MG63 (cell line): ENCODE data around the gene USH2A. TPM values are rescaled to one million over a fixed set of nuclear protein-coding genes. Genes with fewer than 3 reads are reported as not detected.
A peak's percentile ranks its signal among the peaks of the same experiment; 100 is the strongest.
"Not testable (repeated sequence)": the region's sequence is repeated elsewhere in the genome, so short reads cannot be mapped to it uniquely, and the experiment has no call there.

Experiments
- DNase-seq: peaks from one replicate; pipeline ENCODE4 v3.0.0-alpha.2; 2020
- H3K27me3 ChIP-seq: fragments of 250-450 bp; sonication (Bioruptor Pico); 2 replicates; pipeline ENCODE4 v1.5.1; 2020; ENCODE audit warnings: mild to moderate bottlenecking, moderate library complexity
- H3K36me3 ChIP-seq: fragments of 250-450 bp; sonication (Bioruptor Pico); 2 replicates; pipeline ENCODE4 v1.5.1; 2020; ENCODE audit warnings: mild to moderate bottlenecking, moderate library complexity
- H3K4me3 ChIP-seq: fragments of 250-450 bp; sonication (Bioruptor Pico); 2 replicates; pipeline ENCODE4 v1.5.1; 2020; ENCODE audit warnings: mild to moderate bottlenecking, moderate library complexity
- H3K9me3 ChIP-seq: fragments of 250-450 bp; sonication (Bioruptor Pico); 2 replicates; pipeline ENCODE4 v1.5.1; 2020; ENCODE audit warnings: mild to moderate bottlenecking, moderate library complexity
- total RNA-seq: library from RNA; depleted of rRNA; stranded (reverse); fragments of >200 nt; shearing (Covaris generic); gene quantifications from 2 replicates; pipeline ENCODE4 v1.2.3, GENCODE V29; 2014; ENCODE audit warnings: low replicate concordance

The USH2A gene
- total RNA-seq, 1 experiment from 2014 or later = 0.16 TPM

- Histone ChIP-seq H3K27me3 (no peaks in the 10 kb centered on the region), H3K4me3 (no peak overlapping the region), H3K9me3 (no peaks in the 10 kb centered on the region), H3K36me3 (no peaks in the 10 kb centered on the region)
- no peak for DNase-seq
Measured at GRCh38 chr1:216014086-216014485, 409.2 kb downstream of the USH2A start.

- H3K9me3 ChIP-seq, H3K36me3 ChIP-seq, H3K4me3 ChIP-seq, DNase-seq, H3K27me3 ChIP-seq: not testable (repeated sequence)
Measured at GRCh38 chr1:216009456-216009855, 413.8 kb downstream of the USH2A start.

- H3K27me3 ChIP-seq = no peaks in the 10 kb centered on the region
- H3K4me3 ChIP-seq = no peak overlapping the region
- no peaks in the 10 kb centered on the region; the same call in 1 of the 2 replicates for H3K36me3 ChIP-seq
- peaks cover 3% of the 10 kb centered on the region for H3K9me3 ChIP-seq
- peak; percentile 21 for DNase-seq
Measured at GRCh38 chr1:216005916-216006315, 417.3 kb downstream of the USH2A start.

GRCh38 chr1:215992620-215993019 lies 430.6 kb downstream of the USH2A start:
- DNase-seq = no peak
- no peaks in the 10 kb centered on the region for H3K36me3 ChIP-seq
- no peaks in the 10 kb centered on the region for H3K27me3 ChIP-seq
- H3K4me3 ChIP-seq = no peak overlapping the region
- no peaks in the 10 kb centered on the region for H3K9me3 ChIP-seq

GRCh38 chr1:215987092-215987875 lies 436.0 kb downstream of the USH2A start:
- DNase-seq = no peak
- Histone ChIP-seq H3K4me3 (no peak overlapping the region), H3K27me3 (no peaks in the 10 kb centered on the region), H3K9me3 (no peaks in the 10 kb centered on the region), H3K36me3 (no peaks in the 10 kb centered on the region)

- H3K9me3 ChIP-seq = no peaks in the 10 kb centered on the region
- H3K27me3 ChIP-seq = no peaks in the 10 kb centered on the region
- no peak overlapping the region for H3K4me3 ChIP-seq
- no peak for DNase-seq
- H3K36me3 ChIP-seq = no peaks in the 10 kb centered on the region
Measured at GRCh38 chr1:215986401-215986800, 436.8 kb downstream of the USH2A start.

- Histone ChIP-seq H3K36me3 (no peaks in the 10 kb centered on the region), H3K9me3 (no peaks in the 10 kb centered on the region), H3K4me3 (no peak overlapping the region), H3K27me3 (no peaks in the 10 kb centered on the region)
- no peak for DNase-seq
Measured at GRCh38 chr1:215983680-215984079, 439.6 kb downstream of the USH2A start.

- no peak for DNase-seq
- no peaks in the 10 kb centered on the region for H3K36me3 ChIP-seq
- no peaks in the 10 kb centered on the region for H3K9me3 ChIP-seq
- H3K4me3 ChIP-seq = no peak overlapping the region
- no peaks in the 10 kb centered on the region for H3K27me3 ChIP-seq
Measured at GRCh38 chr1:215971793-215972441, 451.3 kb downstream of the USH2A start.

- Histone ChIP-seq H3K4me3 (no peak overlapping the region), H3K9me3 (no peaks in the 10 kb centered on the region), H3K36me3 (no peaks in the 10 kb centered on the region), H3K27me3 (no peaks in the 10 kb centered on the region)
- peak; percentile 8 for DNase-seq
Measured at GRCh38 chr1:215970406-215970805, 452.8 kb downstream of the USH2A start.

GRCh38 chr1:215963621-215964020 lies 459.6 kb downstream of the USH2A start:
- no peaks in the 10 kb centered on the region for H3K27me3 ChIP-seq
- no peak for DNase-seq
- H3K4me3 ChIP-seq = no peak overlapping the region
- H3K9me3 ChIP-seq = no peaks in the 10 kb centered on the region
- no peaks in the 10 kb centered on the region for H3K36me3 ChIP-seq

GRCh38 chr1:215963040-215963439 lies 460.2 kb downstream of the USH2A start:
- H3K4me3 ChIP-seq = no peak overlapping the region
- H3K9me3 ChIP-seq = no peaks in the 10 kb centered on the region
- DNase-seq = no peak
- no peaks in the 10 kb centered on the region for H3K27me3 ChIP-seq
- no peaks in the 10 kb centered on the region for H3K36me3 ChIP-seq

GRCh38 chr1:215958841-215959240 lies 464.4 kb downstream of the USH2A start:
- H3K9me3 ChIP-seq = no peaks in the 10 kb centered on the region
- peak; percentile 34 for DNase-seq
- H3K36me3 ChIP-seq = no peaks in the 10 kb centered on the region
- H3K27me3 ChIP-seq = no peaks in the 10 kb centered on the region
- no peak overlapping the region for H3K4me3 ChIP-seq

- Histone ChIP-seq H3K9me3 (no peaks in the 10 kb centered on the region), H3K36me3 (no peaks in the 10 kb centered on the region), H3K27me3 (no peaks in the 10 kb centered on the region), H3K4me3 (peak overlapping the region; percentile 14)
- peak; percentile 44 for DNase-seq
Measured at GRCh38 chr1:215957663-215958062, 465.6 kb downstream of the USH2A start.

GRCh38 chr1:215932558-215932957 lies 490.7 kb downstream of the USH2A start:
- no peaks in the 10 kb centered on the region for H3K27me3 ChIP-seq
- H3K36me3 ChIP-seq = no peaks in the 10 kb centered on the region
- no peak for DNase-seq
- H3K4me3 ChIP-seq = no peak overlapping the region
- H3K9me3 ChIP-seq = no peaks in the 10 kb centered on the region

GRCh38 chr1:215926670-215927069 lies 496.6 kb downstream of the USH2A start:
- Histone ChIP-seq H3K36me3 (no peaks in the 10 kb centered on the region), H3K9me3 (no peaks in the 10 kb centered on the region)
- no peak for DNase-seq

GRCh38 chr1:215923129-215923824 lies 500.0 kb downstream of the USH2A start:
- H3K9me3 ChIP-seq = no peaks in the 10 kb centered on the region
- no peaks in the 10 kb centered on the region for H3K27me3 ChIP-seq
- no peaks in the 10 kb centered on the region for H3K36me3 ChIP-seq
- H3K4me3 ChIP-seq = no peak overlapping the region
- peak; percentile 4 for DNase-seq

More at GRCh38 chr1:215926670-215927069, 496.6 kb downstream of the USH2A start:
- H3K27me3 ChIP-seq = no peaks in the 10 kb centered on the region
- no peak overlapping the region for H3K4me3 ChIP-seq

- no peaks in the 10 kb centered on the region for H3K27me3 ChIP-seq
- H3K9me3 ChIP-seq = peaks cover 6% of the 10 kb centered on the region
- H3K36me3 ChIP-seq = no peaks in the 10 kb centered on the region
- DNase-seq = no peak
- no peak overlapping the region for H3K4me3 ChIP-seq
Measured at GRCh38 chr1:215911406-215911968, 511.8 kb downstream of the USH2A start.
